GM13977 (cell line): ENCODE results near the gene DHRS7C.

Source experiments
- DNase-seq: peaks from one replicate; pipeline ENCODE4 v3.0.0; 2012; ENCODE audit warnings: low spot score
- in situ Hi-C: fragments of 300-500 bp; cut with MboI; formaldehyde crosslinking; loops from one replicate; pipeline ENCODE4 v1.12.0; 2022; ENCODE audit warnings: low sequenced_read_pairs, low pct_unique_long_range_greater_than_20kb, mixed read lengths, inconsistent platforms; ENCODE audit not compliant: unreplicated experiment
- TF ChIP-seq, protein P1 (sequence below): IDR thresholded peaks from 2 replicates; pipeline ENCODE4 v1.5.1; 2012; ENCODE audit warnings: mild to moderate bottlenecking, control low read depth; ENCODE audit not compliant: insufficient read depth; ENCODE audit errors: extremely low read depth, missing control alignments

DHRS7C gene

GRCh38 chr17:9728005-9728404 lies 63.4 kb downstream of the DHRS7C start:
- DNase-seq = no peak
- TF ChIP-seq, protein P1, sequence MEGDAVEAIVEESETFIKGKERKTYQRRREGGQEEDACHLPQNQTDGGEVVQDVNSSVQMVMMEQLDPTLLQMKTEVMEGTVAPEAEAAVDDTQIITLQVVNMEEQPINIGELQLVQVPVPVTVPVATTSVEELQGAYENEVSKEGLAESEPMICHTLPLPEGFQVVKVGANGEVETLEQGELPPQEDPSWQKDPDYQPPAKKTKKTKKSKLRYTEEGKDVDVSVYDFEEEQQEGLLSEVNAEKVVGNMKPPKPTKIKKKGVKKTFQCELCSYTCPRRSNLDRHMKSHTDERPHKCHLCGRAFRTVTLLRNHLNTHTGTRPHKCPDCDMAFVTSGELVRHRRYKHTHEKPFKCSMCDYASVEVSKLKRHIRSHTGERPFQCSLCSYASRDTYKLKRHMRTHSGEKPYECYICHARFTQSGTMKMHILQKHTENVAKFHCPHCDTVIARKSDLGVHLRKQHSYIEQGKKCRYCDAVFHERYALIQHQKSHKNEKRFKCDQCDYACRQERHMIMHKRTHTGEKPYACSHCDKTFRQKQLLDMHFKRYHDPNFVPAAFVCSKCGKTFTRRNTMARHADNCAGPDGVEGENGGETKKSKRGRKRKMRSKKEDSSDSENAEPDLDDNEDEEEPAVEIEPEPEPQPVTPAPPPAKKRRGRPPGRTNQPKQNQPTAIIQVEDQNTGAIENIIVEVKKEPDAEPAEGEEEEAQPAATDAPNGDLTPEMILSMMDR = no peak
- in situ Hi-C loops = no loop called here

DNA sequence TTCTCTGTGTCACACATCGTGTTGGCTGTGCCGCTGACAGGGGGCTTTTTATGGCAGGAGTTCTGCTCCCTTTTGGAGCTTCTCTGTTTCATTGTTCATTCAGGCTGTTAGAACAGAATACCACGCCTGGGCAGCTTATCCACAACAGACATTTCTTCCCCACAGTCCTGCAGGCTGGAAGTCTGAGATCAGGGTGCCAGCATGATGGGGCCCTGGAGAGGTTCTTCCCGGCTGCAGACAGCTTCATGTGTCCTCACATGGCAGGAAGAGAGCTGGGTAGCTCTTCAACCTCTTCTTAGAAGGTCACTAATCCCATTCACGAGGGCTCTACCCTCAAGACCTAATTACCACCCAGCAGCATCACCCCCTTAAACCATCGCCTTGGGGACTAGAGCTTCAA lies 65.1 kb downstream of the DHRS7C start:
- TF ChIP-seq, protein P1 = no peak
- in situ Hi-C loops = no loop called here
- DNase-seq = no peak

DNA sequence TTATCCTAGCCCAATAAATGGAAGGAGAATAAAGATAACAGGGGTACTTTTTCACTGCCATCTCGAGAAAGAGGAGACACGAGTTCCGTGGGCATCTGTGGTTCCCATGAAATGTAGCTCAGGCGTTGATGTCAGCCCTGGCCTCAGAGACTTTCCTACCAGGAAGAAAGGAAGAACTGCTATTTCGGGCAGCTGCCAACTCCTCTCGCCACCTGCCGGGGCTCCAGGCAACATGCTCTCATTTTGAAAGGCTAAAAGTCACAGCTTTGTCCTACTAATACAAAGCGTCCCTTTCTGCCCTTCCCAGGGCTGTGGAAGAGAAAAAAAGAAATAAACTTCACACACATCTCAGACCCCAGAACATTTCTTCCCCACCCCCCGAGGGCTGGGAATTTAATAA lies 65.8 kb downstream of the DHRS7C start:
- DNase-seq = no peak
- TF ChIP-seq, protein P1 = no peak
- in situ Hi-C loops = no loop called here
